Thoracic aorta (tissue), 2 donors: ENCODE results near the gene MAB21L1. TPM values are rescaled to one million over a fixed set of nuclear protein-coding genes. Genes with fewer than 3 reads are reported as not detected.

ENCODE experiments used
- ATAC-seq: fragments of 150-250 bp; one replicate; pipeline ENCODE4 v1.8.0; 2017; ENCODE audit warnings: low read depth; ENCODE audit not compliant: insufficient number of reproducible peaks, low FRiP score
- DNase-seq: peaks from one replicate; pipeline ENCODE4 v3.0.0-alpha.2; 2020; ENCODE audit warnings: low spot score
- H3K27ac ChIP-seq, 2 donors: fragments of 200-600 bp; sonication (generic); 1 replicate in 1 of 2; 2 replicates in 1 of 2; pipeline ENCODE4 v1.5.1; 2016; ENCODE audit warnings: mild to moderate bottlenecking in 2 of 2, moderate library complexity in 2 of 2
- H3K27me3 ChIP-seq: fragments of 200-600 bp; sonication (generic); replicated peaks from 2 replicates; pipeline ENCODE4 v1.6.0; 2016; ENCODE audit warnings: mild to moderate bottlenecking; ENCODE audit not compliant: insufficient read depth
- H3K36me3 ChIP-seq: fragments of 200-600 bp; sonication (generic); one replicate; pipeline ENCODE4 v1.5.1; 2016
- H3K4me1 ChIP-seq, 2 donors: fragments of 200-600 bp; sonication (generic); 1 replicate in 1 of 2; 2 replicates in 1 of 2; pipeline versions ENCODE4 v1.5.1 to v1.6.0; 2016; ENCODE audit warnings: low read depth in 2 of 2, mild to moderate bottlenecking in 1 of 2; ENCODE audit not compliant: control insufficient read depth in 1 of 2
- H3K4me3 ChIP-seq: fragments of 200-600 bp; sonication (generic); 2 replicates; pipeline ENCODE4 v1.5.1; 2016; ENCODE audit warnings: mild to moderate bottlenecking
- H3K9me3 ChIP-seq: fragments of 200-600 bp; sonication (generic); 2 replicates; pipeline ENCODE4 v1.5.1; 2016
- total RNA-seq, 2 donors: library from RNA; depleted of rRNA; stranded (reverse); fragments of >200 nt; gene quantifications; one replicate each; pipeline versions ENCODE4 v1.1.0 to v1.2.3, GENCODE V29; 2016
- TF ChIP-seq, protein P1 (sequence below): fragments of 200-600 bp; sonication (generic); IDR thresholded peaks from one replicate; pipeline ENCODE4 v1.5.1; 2019; ENCODE audit warnings: antibody characterized with exemption

Gene MAB21L1
- total RNA-seq, 2 donors from 2014 or later: 0.63 to 1.1 TPM

DNA sequence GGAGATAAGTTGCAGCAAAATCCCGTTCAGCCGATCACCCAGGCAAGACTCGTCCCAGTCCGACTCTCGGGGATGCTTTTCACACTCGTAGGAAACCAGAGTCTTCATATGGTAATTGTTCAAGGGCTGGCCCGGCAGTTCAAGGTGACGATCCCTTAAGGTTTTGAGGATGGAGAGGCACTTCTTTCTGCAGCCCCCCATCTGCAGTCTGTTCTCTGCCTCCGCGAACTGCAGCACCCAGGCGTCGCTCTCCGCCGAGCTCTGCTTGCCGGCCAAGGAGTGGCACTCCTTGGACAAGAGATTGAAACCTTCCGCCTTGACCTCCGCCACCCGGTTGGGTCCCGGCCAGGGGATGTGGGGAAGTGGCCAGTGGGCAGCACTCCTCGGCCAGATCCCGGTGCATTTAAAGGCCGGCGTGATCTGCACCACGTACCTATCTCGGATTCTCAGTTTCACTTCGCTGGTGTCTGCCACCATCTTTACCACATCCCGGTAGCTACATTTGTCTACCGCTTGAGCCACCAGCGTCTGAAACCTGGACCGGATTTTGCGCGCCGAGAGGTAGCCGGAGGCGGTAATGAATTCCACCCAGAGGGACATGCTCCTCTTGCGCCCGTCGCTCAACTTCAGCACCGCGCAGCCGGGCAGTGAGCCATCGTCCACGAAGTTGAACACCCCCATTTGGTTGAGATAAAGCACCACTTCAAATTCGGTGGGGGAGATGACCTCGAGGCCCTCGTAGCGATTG, 1.1 kb downstream of the MAB21L1 start:
- H3K9me3 ChIP-seq: no peaks in the 10 kb centered on the region
- H3K27ac ChIP-seq: no peak overlapping the region
- no peaks in the 10 kb centered on the region for H3K4me1 ChIP-seq
- H3K4me3 ChIP-seq: peak overlapping the region; percentile 66
- H3K27me3 ChIP-seq: peaks cover 3% of the 10 kb centered on the region
- TF ChIP-seq, protein P1, sequence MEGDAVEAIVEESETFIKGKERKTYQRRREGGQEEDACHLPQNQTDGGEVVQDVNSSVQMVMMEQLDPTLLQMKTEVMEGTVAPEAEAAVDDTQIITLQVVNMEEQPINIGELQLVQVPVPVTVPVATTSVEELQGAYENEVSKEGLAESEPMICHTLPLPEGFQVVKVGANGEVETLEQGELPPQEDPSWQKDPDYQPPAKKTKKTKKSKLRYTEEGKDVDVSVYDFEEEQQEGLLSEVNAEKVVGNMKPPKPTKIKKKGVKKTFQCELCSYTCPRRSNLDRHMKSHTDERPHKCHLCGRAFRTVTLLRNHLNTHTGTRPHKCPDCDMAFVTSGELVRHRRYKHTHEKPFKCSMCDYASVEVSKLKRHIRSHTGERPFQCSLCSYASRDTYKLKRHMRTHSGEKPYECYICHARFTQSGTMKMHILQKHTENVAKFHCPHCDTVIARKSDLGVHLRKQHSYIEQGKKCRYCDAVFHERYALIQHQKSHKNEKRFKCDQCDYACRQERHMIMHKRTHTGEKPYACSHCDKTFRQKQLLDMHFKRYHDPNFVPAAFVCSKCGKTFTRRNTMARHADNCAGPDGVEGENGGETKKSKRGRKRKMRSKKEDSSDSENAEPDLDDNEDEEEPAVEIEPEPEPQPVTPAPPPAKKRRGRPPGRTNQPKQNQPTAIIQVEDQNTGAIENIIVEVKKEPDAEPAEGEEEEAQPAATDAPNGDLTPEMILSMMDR: no peak
- DNase-seq (no peak), ATAC-seq (no peak)
- H3K36me3 ChIP-seq: no peaks in the 10 kb centered on the region

DNA sequence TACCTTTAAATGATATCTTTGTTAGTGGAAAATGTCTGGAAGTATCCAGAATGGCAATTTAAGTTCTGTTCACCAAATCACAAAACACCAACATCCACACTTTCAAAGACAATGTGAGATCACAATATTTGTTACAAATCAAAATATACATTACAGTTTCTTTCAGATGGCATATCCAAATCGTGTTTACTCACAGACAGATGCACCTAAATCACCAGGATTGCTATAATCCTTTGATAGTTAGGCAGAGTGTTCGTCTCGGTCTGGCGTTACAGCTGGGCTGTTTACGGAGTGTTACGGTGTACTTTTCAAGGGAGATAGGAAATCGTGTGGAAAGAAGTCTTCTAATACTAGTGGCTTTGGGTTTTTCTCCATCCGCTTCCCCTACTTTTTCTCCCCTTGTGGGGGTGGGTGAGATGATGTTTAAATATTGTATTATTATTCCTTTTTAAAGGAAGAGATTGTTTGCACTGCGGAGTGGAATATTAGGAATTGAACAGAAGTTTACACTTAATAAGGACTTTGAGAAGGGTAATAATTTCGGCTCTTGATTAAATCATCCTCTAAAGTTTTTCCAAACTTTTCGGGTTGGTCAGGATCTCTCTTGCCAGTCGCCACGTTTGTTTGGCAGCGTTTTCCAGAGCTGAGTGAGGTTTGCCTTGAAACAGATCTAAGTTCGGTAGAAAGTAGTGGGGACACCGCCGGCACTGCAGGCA, 1.8 kb downstream of the MAB21L1 start:
- H3K36me3 ChIP-seq: no peaks in the 10 kb centered on the region
- peak overlapping the region; percentile 66 for H3K4me3 ChIP-seq
- H3K4me1 ChIP-seq: no peaks in the 10 kb centered on the region
- TF ChIP-seq, protein P1: no peak
- peaks cover 3% of the 10 kb centered on the region for H3K27me3 ChIP-seq
- H3K27ac ChIP-seq: no peak overlapping the region
- H3K9me3 ChIP-seq: no peaks in the 10 kb centered on the region
- DNase-seq: no peak
- no peak for ATAC-seq

DNA sequence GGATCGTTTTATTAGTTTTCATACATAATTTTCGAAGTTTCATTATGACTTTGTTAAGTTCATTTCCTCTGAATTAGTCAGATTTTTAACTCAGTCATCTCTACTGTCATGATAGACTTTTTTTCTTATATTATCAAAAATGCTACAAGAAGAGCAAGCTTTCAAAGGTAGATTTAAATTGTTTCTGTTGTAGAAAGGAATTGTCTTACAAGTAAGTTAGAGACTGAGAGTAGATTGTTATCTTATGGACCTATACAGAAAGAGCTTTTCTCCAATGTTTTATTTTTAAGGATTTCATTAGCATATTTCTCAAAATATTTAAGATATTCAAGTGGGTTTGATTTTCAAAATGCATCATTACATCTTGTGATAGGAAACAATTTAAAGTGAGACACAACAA, 2.7 kb downstream of the MAB21L1 start:
- Histone ChIP-seq H3K9me3 (no peaks in the 10 kb centered on the region), H3K4me3 (no peak overlapping the region), H3K4me1 (no peaks in the 10 kb centered on the region), H3K27me3 (peaks cover 3% of the 10 kb centered on the region), H3K36me3 (no peaks in the 10 kb centered on the region), H3K27ac (no peak overlapping the region)
- TF ChIP-seq, protein P1: no peak
- DNase-seq (no peak), ATAC-seq (no peak)

DNA sequence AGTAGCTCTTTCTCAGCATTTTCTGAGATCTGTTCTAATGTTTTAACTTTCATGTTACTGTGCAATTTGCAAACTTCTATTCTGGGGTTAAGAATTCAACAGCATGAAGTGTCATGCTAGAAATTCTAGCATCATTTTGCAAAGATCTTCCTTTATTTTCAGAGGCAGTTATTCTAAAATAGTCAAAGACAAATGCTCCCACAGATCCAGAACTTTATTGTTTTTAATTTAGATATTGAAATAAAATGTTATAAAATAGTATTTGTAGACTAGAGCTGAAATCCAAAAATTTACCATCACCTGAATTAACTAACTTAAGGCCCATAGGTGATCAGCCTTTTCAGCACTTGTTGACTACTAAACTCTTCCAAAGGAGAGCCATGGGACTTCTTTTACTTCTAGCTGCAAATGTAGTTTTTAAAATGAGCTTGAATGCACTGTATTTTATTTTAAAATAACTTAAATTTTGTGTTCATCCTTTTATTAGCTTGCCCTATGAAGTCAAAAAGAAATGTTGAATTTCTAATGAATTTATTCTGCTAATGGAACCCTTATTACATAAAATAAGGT, 3.2 kb downstream of the MAB21L1 start:
- Histone ChIP-seq H3K27me3 (peaks cover 3% of the 10 kb centered on the region), H3K4me3 (no peak overlapping the region), H3K27ac (no peak overlapping the region), H3K9me3 (no peaks in the 10 kb centered on the region), H3K36me3 (no peaks in the 10 kb centered on the region), H3K4me1 (no peaks in the 10 kb centered on the region)
- TF ChIP-seq, protein P1: no peak
- DNase-seq (no peak), ATAC-seq (no peak)

DNA sequence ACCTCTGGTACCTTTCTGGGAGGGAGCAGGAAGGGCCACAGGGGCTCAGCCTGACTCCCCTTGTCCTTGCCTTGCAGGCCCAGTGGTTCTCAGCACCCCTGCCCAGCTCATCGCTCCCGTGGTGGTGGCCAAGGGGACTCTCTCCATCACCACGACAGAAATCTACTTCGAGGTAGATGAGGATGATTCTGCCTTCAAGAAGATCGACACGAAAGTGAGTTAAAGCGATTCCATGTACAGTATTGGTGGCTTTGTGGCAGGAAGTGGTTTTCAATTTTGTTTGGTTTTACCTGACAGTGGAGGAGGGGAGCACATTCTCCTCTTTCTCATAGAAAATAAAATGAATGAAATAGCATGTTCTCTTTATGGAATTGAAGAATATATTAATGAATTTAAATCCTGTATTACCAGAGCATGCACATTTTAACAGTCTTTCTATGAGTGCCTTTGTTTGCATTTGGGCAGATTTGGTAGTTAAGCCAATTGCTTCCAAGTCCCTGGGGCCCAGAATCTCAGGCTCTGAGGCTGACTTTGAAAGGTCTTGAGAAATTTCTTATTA, 4.1 kb downstream of the MAB21L1 start:
- no peak for DNase-seq
- TF ChIP-seq, protein P1: no peak
- Histone ChIP-seq H3K27ac (no peak overlapping the region), H3K27me3 (peaks cover 3% of the 10 kb centered on the region), H3K4me1 (no peaks in the 10 kb centered on the region), H3K4me3 (no peak overlapping the region), H3K9me3 (no peaks in the 10 kb centered on the region), H3K36me3 (no peaks in the 10 kb centered on the region)
- no peak for ATAC-seq
